ENCODE results near the gene AP2M1. TPM values are rescaled to one million over a fixed set of nuclear protein-coding genes. Genes with fewer than 3 reads are reported as not detected.

AP2M1 gene
- total and polyA plus RNA-seq, 10 of the 15 experiments (the other 5 are each of a cell fraction or from before 2014, with no cell fraction given) = 65.6 to 356 (median 161) TPM

- TF ChIP-seq, protein P1, sequence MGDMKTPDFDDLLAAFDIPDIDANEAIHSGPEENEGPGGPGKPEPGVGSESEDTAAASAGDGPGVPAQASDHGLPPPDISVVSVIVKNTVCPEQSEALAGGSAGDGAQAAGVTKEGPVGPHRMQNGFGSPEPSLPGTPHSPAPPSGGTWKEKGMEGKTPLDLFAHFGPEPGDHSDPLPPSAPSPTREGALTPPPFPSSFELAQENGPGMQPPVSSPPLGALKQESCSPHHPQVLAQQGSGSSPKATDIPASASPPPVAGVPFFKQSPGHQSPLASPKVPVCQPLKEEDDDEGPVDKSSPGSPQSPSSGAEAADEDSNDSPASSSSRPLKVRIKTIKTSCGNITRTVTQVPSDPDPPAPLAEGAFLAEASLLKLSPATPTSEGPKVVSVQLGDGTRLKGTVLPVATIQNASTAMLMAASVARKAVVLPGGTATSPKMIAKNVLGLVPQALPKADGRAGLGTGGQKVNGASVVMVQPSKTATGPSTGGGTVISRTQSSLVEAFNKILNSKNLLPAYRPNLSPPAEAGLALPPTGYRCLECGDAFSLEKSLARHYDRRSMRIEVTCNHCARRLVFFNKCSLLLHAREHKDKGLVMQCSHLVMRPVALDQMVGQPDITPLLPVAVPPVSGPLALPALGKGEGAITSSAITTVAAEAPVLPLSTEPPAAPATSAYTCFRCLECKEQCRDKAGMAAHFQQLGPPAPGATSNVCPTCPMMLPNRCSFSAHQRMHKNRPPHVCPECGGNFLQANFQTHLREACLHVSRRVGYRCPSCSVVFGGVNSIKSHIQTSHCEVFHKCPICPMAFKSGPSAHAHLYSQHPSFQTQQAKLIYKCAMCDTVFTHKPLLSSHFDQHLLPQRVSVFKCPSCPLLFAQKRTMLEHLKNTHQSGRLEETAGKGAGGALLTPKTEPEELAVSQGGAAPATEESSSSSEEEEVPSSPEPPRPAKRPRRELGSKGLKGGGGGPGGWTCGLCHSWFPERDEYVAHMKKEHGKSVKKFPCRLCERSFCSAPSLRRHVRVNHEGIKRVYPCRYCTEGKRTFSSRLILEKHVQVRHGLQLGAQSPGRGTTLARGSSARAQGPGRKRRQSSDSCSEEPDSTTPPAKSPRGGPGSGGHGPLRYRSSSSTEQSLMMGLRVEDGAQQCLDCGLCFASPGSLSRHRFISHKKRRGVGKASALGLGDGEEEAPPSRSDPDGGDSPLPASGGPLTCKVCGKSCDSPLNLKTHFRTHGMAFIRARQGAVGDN (IDR thresholded peaks at IDR 0.05) = no peak
- TF ChIP-seq RCOR1 (conservative IDR thresholded peaks at IDR 0.05; ENCODE audit: low read depth, low read length) (no peak), EED (IDR thresholded peaks at IDR 0.05; ENCODE audit: low read depth) (no peak), NR2C2 (IDR thresholded peaks at IDR 0.05; ENCODE audit: borderline replicate concordance, control insufficient read depth, insufficient read length, low read depth) (no peak), BHLHE40 (IDR thresholded peaks at IDR 0.05; ENCODE audit: borderline replicate concordance in 1 of 2, low read depth in 2 of 2, low read length in 1 of 2) (peak in 1 of 2 experiments; percentile 71; a peak in 2 of 4 replicates), ATF7 (IDR thresholded peaks at IDR 0.05; ENCODE audit: low read depth) (no peak), CREM (IDR thresholded peaks at IDR 0.05; ENCODE audit: low read depth) (no peak), CEBPB (IDR thresholded peaks at IDR 0.05; ENCODE audit: borderline replicate concordance in 1 of 2, low read depth in 2 of 2, low read length in 2 of 2) (no peak), LARP7 (IDR thresholded peaks at IDR 0.05) (peak; percentile 58; the same call in 1 of the 2 replicates), NR2C1 (IDR thresholded peaks at IDR 0.05) (no peak), SPI1 (IDR thresholded peaks at IDR 0.05; ENCODE audit: borderline replicate concordance, insufficient read depth, low read depth, low read length) (no peak), BMI1 (IDR thresholded peaks at IDR 0.05; ENCODE audit: borderline replicate concordance) (no peak), FOS (IDR thresholded peaks at IDR 0.05; ENCODE audit: borderline replicate concordance, extremely low read depth, insufficient read length) (no peak), SUZ12 (IDR thresholded peaks at IDR 0.05; ENCODE audit: unreplicated experiment) (peak; percentile 49), ZNF384 (IDR thresholded peaks at IDR 0.05; ENCODE audit: borderline replicate concordance, low read depth, low read length) (no peak), IRF4 (IDR thresholded peaks at IDR 0.05; ENCODE audit: low read depth, low read length) (no peak), HDAC2 (IDR thresholded peaks at IDR 0.05) (no peak)
- TF ChIP-seq, protein P2, sequence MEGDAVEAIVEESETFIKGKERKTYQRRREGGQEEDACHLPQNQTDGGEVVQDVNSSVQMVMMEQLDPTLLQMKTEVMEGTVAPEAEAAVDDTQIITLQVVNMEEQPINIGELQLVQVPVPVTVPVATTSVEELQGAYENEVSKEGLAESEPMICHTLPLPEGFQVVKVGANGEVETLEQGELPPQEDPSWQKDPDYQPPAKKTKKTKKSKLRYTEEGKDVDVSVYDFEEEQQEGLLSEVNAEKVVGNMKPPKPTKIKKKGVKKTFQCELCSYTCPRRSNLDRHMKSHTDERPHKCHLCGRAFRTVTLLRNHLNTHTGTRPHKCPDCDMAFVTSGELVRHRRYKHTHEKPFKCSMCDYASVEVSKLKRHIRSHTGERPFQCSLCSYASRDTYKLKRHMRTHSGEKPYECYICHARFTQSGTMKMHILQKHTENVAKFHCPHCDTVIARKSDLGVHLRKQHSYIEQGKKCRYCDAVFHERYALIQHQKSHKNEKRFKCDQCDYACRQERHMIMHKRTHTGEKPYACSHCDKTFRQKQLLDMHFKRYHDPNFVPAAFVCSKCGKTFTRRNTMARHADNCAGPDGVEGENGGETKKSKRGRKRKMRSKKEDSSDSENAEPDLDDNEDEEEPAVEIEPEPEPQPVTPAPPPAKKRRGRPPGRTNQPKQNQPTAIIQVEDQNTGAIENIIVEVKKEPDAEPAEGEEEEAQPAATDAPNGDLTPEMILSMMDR (IDR thresholded peaks at IDR 0.05 in 2 of 3, conservative IDR thresholded peaks at IDR 0.05 in 1 of 3; ENCODE audit: control insufficient read depth in 2 of 3, extremely low read depth in 1 of 3, insufficient read depth in 1 of 3, low read depth in 3 of 3, low read length in 3 of 3) = peak in 1 of 3 experiments; percentile 18; a peak in 1 of 6 replicates
- TF ChIP-seq, protein P3, sequence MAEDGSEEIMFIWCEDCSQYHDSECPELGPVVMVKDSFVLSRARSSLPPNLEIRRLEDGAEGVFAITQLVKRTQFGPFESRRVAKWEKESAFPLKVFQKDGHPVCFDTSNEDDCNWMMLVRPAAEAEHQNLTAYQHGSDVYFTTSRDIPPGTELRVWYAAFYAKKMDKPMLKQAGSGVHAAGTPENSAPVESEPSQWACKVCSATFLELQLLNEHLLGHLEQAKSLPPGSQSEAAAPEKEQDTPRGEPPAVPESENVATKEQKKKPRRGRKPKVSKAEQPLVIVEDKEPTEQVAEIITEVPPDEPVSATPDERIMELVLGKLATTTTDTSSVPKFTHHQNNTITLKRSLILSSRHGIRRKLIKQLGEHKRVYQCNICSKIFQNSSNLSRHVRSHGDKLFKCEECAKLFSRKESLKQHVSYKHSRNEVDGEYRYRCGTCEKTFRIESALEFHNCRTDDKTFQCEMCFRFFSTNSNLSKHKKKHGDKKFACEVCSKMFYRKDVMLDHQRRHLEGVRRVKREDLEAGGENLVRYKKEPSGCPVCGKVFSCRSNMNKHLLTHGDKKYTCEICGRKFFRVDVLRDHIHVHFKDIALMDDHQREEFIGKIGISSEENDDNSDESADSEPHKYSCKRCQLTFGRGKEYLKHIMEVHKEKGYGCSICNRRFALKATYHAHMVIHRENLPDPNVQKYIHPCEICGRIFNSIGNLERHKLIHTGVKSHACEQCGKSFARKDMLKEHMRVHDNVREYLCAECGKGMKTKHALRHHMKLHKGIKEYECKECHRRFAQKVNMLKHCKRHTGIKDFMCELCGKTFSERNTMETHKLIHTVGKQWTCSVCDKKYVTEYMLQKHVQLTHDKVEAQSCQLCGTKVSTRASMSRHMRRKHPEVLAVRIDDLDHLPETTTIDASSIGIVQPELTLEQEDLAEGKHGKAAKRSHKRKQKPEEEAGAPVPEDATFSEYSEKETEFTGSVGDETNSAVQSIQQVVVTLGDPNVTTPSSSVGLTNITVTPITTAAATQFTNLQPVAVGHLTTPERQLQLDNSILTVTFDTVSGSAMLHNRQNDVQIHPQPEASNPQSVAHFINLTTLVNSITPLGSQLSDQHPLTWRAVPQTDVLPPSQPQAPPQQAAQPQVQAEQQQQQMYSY (CRISPR knock-in tag; IDR thresholded peaks at IDR 0.05) = no peak
These were observed 54.9 kb downstream of the AP2M1 start, which contains the start of gene VWA5B2 (continued) for GRCh38 chr3:184229394-184230080.

Measured in GM12878 (cell line).